ENCODE results near the gene ANKRD13C.

Gene ANKRD13C

DNA sequence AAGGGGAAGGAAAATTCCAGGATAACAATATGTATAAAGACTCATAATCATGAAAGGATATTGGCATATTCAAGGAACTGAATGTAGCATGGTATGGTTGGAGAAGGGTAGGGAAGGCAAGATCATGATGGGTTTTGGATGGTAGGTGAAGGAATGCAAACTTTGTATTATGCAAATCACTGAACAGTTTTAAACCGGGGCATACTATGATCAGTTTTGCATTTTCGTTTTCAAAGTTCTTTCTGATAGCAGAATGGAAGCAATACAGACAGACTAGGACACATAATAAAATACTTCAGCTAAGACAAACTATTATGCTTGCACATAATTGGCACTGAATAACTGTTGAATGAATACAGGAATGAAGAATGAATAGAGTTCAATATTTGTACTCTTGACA lies 42.1 kb upstream of the ANKRD13C start:
- Histone ChIP-seq H3K27ac (no peak overlapping the region), H3K27me3 (no peaks in the 10 kb centered on the region)
- no peak for TF ChIP-seq CTCF (IDR thresholded peaks at IDR 0.05)

GRCh38 chr1:70392626-70393025 lies 38.1 kb upstream of the ANKRD13C start:
- Histone ChIP-seq H3K27me3 (no peaks in the 10 kb centered on the region), H3K27ac (no peak overlapping the region), H3K9me3 (no peaks in the 10 kb centered on the region), H3K36me3 (no peaks in the 10 kb centered on the region), H3K4me1 (ENCODE audit: control insufficient read depth in 1 of 2, insufficient read depth in 1 of 2, low read depth in 1 of 2, low read length in 1 of 2) (no peaks in the 10 kb centered on the region), H3K4me3 (ENCODE audit: low read depth in 1 of 2, low read length in 1 of 2) (no peak overlapping the region)
- TF ChIP-seq CTCF (IDR thresholded peaks at IDR 0.05): no peak

More for the DNA sequence above, 42.1 kb upstream of the ANKRD13C start:
- H3K36me3 ChIP-seq: no peaks in the 10 kb centered on the region
- H3K4me1 ChIP-seq (ENCODE audit: control insufficient read depth in 1 of 2, insufficient read depth in 1 of 2, low read depth in 1 of 2, low read length in 1 of 2): no peaks in the 10 kb centered on the region
- H3K9me3 ChIP-seq: no peaks in the 10 kb centered on the region
- no peak overlapping the region for H3K4me3 ChIP-seq (ENCODE audit: low read depth in 1 of 2, low read length in 1 of 2)

DNA sequence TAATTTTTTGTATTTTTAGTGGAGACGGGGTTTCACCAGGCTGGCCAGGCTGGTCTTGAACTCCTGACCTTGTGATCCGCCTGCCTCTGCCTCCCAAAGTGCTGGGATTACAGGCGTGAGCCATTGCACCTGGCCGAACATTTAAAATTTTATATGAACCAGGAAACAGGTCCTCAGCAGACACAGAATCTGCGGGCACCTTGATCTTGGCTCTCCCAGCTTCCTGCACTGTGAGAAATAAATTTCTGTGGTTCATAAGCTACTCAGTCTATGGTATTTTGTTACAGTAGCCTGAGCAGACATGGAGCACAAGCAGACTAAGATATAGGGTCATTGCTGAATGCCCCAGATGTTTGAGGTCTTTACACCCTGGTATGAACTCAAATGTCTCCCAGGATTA lies 33.0 kb upstream of the ANKRD13C start:
- H3K27ac ChIP-seq: no peak overlapping the region
- no peaks in the 10 kb centered on the region for H3K36me3 ChIP-seq
- TF ChIP-seq CTCF (IDR thresholded peaks at IDR 0.05): no peak
- no peak overlapping the region for H3K4me3 ChIP-seq (ENCODE audit: low read depth in 1 of 2, low read length in 1 of 2)
- H3K27me3 ChIP-seq: no peaks in the 10 kb centered on the region
- H3K9me3 ChIP-seq: no peaks in the 10 kb centered on the region
- no peaks in the 10 kb centered on the region for H3K4me1 ChIP-seq (ENCODE audit: control insufficient read depth in 1 of 2, insufficient read depth in 1 of 2, low read depth in 1 of 2, low read length in 1 of 2)

GRCh38 chr1:70386121-70386520 lies 31.6 kb upstream of the ANKRD13C start:
- Histone ChIP-seq H3K4me3 (ENCODE audit: low read depth in 1 of 2, low read length in 1 of 2) (no peak overlapping the region), H3K27ac (no peak overlapping the region), H3K27me3 (no peaks in the 10 kb centered on the region), H3K4me1 (ENCODE audit: control insufficient read depth in 1 of 2, insufficient read depth in 1 of 2, low read depth in 1 of 2, low read length in 1 of 2) (no peaks in the 10 kb centered on the region), H3K9me3 (no peaks in the 10 kb centered on the region), H3K36me3 (no peaks in the 10 kb centered on the region)
- no peak for TF ChIP-seq CTCF (IDR thresholded peaks at IDR 0.05)

GRCh38 chr1:70385477-70385876 lies 31.0 kb upstream of the ANKRD13C start:
- H3K36me3 ChIP-seq: no peaks in the 10 kb centered on the region
- H3K9me3 ChIP-seq: no peaks in the 10 kb centered on the region
- H3K27ac ChIP-seq: no peak overlapping the region
- no peaks in the 10 kb centered on the region for H3K27me3 ChIP-seq
- no peaks in the 10 kb centered on the region for H3K4me1 ChIP-seq (ENCODE audit: control insufficient read depth in 1 of 2, insufficient read depth in 1 of 2, low read depth in 1 of 2, low read length in 1 of 2)
- TF ChIP-seq CTCF (IDR thresholded peaks at IDR 0.05): no peak
- H3K4me3 ChIP-seq (ENCODE audit: low read depth in 1 of 2, low read length in 1 of 2): no peak overlapping the region

DNA sequence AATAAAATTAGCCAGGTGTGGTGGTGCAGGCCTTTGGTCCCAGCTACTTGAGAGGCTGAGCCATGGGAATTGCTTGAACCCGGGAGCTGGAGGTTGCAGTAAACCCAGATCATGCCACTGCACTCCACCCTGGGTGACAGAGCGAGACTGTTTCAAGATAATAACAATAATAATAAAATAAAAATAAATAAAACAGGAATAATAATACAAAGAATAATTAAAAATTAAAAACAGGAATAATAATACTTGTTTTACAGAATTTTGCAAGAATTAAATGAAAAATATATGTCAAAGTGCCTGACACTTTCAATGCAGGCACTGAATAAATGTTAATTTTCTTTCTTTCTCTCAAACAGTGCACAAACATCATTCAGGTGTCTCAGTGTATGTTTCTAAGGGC lies 30.0 kb upstream of the ANKRD13C start:
- no peak for TF ChIP-seq CTCF (IDR thresholded peaks at IDR 0.05)
- H3K4me3 ChIP-seq (ENCODE audit: low read depth in 1 of 2, low read length in 1 of 2): no peak overlapping the region
- H3K4me1 ChIP-seq (ENCODE audit: control insufficient read depth in 1 of 2, insufficient read depth in 1 of 2, low read depth in 1 of 2, low read length in 1 of 2): no peaks in the 10 kb centered on the region
- H3K27me3 ChIP-seq: no peaks in the 10 kb centered on the region
- H3K9me3 ChIP-seq: no peaks in the 10 kb centered on the region
- H3K27ac ChIP-seq: no peak overlapping the region
- H3K36me3 ChIP-seq: no peaks in the 10 kb centered on the region
